Activated CD4-positive, alpha-beta T cell treated with anti-CD3 and anti-CD28 coated beads for 4 hours (primary cell): ENCODE measurements around the gene PAH.

Source experiments
- DNase-seq, 2 donors: peaks; one replicate each; pipeline ENCODE4 v3.0.0-alpha.2; 2020

Gene PAH

GRCh38 chr12:102917026-102917787, at the start of gene PAH:
Gene PAH (minus strand): TSS chr12:102917244. CDS start chr12:102917130, 114 bp downstream.
- no peak for DNase-seq

DNA sequence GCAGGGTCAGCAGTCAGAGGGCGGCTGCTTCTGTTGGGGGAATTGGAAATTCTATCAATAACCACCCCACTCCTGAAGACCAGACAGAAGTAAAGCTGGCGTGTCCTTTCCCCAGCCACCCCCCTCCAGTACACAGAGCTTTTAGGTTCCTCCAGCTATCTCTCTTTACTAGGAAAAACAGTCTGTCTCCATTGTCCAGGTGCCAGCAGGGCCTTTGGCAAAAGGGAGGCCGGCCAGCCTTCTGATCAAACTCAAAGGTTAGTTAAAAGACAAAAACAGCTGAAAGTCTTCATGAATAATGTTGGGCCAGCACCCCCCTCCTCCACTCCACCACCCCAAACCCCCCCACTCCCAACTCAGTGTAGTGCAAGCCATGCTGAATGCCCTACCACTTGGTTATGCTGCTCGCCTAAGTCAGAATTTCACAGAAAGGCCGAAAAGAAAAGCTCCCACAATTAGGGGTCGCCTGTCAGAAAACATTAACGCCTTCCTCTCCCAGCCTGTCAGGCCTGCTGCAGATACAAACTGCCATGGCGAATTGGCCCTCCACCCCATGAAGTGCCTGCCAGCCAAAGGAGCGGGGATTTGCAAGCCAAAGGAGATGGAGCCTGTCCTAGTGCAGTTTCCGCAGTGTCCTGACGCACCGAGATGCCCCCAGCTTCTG, 49.3 kb upstream of the PAH start:
- DNase-seq, result no peak

DNA sequence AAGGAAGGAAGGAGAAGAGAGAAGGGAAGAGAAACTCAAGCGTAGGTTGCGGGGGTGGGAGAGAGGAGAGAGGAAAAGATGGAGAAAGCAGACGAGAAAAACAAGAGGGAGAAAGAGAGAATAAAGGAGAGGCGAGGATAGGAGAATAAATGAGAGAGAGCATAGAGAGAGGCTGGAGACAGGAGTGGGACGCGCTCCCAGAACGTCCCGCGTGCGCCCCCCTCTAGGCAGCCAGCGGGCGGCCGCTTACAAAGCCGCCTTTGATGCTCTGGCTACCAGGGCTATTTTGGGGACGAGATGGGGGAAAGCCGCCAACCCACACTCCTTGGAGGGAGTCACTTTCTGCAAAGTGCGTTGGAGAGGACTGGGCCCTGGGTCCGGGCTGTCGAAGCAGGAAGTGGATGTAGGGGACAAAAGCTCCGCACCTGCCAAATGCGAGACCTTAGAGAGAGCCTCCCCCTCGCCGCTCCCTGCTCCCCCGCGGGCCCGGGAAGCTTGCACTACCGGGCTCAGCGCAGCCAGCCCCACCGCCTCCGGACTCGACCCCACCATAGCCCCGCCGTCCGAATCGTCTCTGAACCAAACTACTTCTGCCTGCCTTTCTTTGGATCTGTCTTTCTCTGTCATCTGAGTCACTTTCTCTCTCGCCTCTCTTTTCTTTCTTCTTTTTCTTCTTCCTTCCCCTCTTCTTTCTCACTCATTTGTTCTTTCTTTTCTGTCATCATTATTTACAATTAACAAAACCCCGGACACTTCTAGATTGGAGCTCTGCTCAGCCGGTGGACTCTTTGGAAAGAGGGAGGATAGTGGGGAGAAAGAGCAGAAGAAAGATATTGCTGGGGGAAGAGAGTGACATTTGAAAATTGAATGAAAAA, 48.5 kb upstream of the PAH start:
- no peak for DNase-seq

DNA sequence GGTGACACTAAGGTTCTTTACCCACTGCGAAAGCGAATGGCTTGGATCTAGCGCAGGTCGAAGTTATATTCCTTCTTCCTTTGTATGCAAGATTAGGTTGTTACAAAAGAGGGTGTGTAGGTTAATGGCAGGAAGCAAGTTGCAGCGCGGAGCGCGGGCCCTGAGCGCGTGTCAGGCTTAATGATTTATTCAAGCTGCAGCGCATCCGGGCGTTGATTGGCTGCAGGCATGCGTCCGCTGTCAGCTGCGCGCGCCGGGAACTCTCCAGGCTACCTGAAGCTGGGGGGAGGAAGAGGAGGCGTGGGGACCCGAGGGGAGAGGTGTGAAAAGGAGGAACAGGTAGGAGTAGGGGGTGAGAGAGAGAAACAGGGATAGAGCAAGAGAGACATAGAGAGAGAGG, 47.8 kb upstream of the PAH start:
- DNase-seq, result no peak

DNA sequence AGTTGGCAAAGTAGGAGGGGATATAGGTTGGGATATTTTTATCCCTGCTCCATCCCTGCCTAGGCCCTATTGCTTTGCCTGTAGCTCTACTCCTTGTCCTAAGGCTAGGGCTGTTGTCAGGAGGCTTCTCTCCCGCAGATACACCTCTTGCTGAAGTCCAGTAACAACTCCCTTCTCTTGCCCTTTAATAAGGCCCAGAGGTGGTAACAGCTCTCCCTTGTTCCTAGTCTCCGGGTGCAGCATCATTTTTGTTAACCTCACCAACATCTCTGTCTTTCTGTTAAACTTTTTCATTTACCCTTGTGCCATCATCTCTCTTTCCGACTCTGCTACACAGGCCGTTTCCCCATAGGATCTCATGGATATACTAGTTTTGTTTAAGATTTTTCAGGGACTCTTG, 46.8 kb upstream of the PAH start:
- DNase-seq, result no peak

DNA sequence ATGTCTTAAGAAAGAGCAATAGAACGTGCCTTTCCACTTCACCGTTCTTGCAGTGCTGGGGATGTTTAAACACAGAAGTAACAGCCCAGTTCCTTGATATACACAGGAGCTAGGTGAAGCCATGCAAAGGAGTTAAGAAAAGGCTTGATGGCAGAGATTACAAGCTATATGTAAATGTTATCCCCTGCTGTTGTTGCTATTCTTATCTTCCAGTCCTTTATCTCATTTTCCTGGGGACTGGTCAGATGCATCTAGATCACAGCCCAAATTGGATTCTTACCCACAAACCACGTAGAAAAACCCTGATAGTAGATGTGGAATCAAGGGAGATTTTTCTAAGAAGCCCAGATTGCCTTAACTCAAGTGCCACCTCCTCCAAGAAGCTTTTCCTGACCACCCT, 45.9 kb upstream of the PAH start:
- DNase-seq, result no peak

- DNase-seq, result no peak
These were observed 45.5 kb upstream of the PAH start for GRCh38 chr12:102962532-102962931.

- DNase-seq, result no peak
These were observed 44.4 kb upstream of the PAH start for GRCh38 chr12:102961466-102961855.

DNA sequence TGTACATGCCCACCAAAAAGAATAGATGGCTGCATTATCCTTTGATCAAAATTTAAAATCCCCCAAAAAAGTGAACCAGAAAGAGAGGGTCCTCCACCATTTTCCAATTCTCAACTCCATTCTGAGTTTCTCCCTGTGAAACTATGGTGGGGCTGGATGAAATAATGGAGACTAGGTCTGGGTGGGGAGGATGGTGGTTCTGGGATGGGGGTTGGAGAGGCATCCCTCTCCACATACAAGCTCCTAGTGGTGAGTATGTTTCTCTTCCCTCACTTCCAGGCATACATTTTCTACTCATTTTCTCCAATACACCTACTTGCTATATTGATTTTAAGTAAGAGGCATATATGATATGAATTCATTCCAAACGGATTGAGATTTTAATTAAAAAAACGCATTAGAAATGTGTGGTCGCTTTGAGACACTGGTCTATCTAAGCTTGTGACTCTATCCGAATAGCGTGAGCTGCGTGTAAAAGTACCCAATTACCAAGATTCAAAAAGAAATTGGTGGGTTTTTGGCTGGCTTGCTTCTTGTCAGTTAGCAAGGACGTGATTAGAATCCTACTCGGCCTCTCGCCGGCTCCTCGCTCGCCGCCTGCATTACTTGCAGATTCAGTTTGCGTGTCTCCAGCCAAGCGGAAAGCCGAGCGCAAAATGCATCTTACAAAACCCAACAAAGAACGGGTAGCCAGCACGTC, 43.9 kb upstream of the PAH start:
- DNase-seq, result no peak

DNA sequence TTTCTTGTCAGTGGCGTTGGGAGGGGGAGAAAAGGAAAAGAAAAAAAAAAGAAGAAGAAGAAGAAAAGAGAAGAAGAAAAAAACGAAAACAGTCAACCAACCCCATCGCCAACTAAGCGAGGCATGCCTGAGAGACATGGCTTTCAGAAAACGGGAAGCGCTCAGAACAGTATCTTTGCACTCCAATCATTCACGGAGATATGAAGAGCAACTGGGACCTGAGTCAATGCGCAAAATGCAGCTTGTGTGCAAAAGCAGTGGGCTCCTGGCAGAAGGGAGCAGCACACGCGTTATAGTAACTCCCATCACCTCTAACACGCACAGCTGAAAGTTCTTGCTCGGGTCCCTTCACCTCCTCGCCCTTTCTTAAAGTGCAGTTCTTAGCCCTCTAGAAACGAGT, 42.3 kb upstream of the PAH start:
- no peak for DNase-seq

GRCh38 chr12:102958830-102959176, 41.8 kb upstream of the PAH start:
- no peak for DNase-seq

DNA sequence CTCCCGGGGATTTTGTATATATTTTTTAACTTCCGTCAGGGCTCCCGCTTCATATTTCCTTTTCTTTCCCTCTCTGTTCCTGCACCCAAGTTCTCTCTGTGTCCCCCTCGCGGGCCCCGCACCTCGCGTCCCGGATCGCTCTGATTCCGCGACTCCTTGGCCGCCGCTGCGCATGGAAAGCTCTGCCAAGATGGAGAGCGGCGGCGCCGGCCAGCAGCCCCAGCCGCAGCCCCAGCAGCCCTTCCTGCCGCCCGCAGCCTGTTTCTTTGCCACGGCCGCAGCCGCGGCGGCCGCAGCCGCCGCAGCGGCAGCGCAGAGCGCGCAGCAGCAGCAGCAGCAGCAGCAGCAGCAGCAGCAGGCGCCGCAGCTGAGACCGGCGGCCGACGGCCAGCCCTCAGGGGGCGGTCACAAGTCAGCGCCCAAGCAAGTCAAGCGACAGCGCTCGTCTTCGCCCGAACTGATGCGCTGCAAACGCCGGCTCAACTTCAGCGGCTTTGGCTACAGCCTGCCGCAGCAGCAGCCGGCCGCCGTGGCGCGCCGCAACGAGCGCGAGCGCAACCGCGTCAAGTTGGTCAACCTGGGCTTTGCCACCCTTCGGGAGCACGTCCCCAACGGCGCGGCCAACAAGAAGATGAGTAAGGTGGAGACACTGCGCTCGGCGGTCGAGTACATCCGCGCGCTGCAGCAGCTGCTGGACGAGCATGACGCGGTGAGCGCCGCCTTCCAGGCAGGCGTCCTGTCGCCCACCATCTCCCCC, 41.2 kb upstream of the PAH start:
- DNase-seq, result no peak

DNA sequence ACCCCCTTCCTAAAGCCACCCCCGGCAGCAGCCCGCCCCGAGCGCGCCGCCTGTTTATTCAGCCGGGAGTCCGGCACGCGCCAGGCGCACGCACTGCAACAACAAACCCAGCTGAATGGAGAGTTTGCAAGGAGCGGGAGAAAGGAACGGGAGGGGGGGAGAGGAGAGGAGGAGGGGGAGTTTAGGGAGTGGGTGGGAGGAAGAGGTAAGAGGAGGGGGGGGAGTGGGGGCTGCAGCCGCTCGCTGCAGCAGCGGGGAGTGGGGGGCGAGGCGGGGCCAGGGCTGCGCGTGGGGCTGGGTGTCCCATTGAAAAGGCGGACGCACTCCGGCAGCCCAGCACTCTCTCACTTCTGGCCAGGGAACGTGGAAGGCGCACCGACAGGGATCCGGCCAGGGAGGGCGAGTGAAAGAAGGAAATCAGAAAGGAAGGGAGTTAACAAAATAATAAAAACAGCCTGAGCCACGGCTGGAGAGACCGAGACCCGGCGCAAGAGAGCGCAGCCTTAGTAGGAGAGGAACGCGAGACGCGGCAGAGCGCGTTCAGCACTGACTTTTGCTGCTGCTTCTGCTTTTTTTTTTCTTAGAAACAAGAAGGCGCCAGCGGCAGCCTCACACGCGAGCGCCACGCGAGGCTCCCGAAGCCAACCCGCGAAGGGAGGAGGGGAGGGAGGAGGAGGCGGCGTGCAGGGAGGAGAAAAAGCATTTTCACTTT, 40.5 kb upstream of the PAH start, which contains the start of gene ASCL1:
Gene ASCL1 (plus strand): TSS at position 336 of the 712 bp plus-strand sequence. CDS start 571 bp downstream, outside the sequence.
- no peak for DNase-seq

DNA sequence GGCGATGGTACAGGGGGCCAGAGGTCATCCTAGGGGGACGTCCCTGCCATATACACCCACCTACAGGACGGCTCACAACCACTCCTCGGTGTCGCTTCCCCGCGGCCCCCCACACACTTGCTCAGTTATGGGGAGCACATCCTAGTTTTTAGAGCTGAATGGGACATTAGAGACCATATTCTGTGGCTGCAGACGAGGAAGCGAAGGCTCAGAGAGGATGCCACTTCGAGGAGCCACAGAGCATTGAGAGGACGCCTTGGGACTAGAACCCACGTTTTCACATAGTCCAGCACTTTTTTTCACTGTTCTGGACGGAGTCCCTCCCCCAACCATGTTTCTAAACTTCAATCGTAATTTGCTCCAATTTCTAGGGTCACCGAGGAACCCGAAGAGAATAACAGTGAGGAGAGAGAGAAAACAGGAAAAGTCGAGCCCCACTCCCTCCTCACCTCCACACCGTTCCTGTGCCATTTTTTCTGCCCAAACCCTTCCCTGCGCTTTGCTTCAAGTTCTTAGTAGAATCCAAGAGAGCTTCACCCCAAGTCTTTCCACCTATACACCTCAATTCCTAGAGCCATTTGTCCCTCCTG, 39.8 kb upstream of the PAH start:
- DNase-seq, result no peak

- no peak for DNase-seq
These were observed 39.1 kb upstream of the PAH start for GRCh38 chr12:102955926-102956737.

DNA sequence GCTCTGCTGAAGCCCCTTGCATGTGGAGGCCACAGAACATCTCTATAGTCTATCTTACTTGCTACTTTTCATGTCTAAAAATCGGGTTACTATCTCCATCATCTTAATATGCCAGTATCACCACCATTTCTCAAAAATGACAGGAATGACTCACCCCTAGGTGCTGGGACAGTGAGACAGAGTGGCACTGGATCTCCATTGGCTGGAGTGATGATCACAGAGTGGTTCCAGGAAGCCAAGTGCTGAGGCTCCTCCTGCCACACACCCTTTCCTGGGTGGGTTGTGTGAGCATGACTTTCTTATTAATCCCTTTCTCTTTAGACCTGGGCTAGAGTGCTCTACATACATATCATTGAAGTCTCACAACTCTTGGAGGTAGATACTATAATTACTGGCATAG, 37.1 kb upstream of the PAH start:
- DNase-seq, result no peak

DNA sequence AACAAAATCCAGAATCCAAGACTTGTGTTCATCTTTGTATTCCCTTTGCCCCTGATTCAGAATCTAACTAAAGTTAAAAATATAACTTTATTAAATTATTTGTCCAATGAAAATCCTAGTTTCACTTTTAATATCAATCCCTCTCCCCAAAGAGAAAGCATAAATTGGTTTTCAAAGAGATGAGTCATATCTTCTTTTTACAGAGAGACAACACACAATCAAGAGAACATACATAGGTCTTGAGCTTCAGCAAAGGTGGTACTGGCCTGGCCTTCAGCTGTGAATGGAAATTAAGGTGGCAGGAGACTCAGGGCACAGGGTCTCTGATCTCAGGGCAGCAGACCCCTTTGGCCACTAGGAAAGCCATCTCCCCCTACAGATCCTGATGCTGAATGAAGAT, 36.2 kb upstream of the PAH start:
- no peak for DNase-seq

- DNase-seq, result no peak
These were observed 34.8 kb upstream of the PAH start for GRCh38 chr12:102951841-102952240.

DNA sequence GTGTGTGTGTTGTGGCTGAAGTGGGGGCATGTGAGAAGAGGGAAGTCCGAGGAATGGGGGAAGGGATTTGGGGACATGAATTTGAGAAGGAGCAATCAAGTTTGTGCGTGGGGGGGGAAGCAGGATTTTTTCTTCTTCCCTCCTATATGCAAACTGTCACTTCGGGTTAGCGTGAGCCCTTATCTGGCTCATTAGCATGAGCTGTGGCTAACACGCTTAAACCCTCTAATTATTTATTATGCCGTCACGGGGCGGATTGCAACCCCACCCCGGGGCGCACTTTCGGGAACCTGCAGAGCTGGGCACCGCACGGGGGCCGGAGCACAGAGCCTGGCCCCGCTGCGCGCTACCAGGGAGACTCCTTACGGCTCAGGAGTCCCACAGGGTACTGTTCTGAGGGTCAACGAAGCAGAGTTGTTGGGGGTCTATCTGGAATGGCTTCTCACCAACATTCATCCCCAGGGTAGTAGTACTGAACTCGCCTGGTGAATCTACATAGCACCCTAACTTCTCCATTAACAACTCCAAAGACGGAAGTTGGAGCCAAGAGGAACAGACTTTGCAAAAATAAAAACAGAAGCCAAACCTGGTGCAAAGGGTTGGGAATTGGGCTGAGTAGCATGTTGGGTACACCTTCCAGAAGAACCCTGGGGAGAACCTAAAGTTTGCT, 34.0 kb upstream of the PAH start:
- no peak for DNase-seq
